Endothelial cell of umbilical vein (primary cell): Measurements from ENCODE around the gene PALB2. TPM values are rescaled to one million over a fixed set of nuclear protein-coding genes. Genes with fewer than 3 reads are reported as not detected.

ENCODE experiments used
- BruUV-seq: library from RNA; stranded (reverse); fragments of 400-500 nt; replicated peaks from 2 replicates; lab custom pipeline; 2021; lab: Mats Ljungman, UMichigan
- CTCF ChIA-PET: fragments of 300-600, 350-600 bp; sonication (Branson Sonifier 250); formaldehyde crosslinking; loops from one replicate; lab custom pipeline; 2021; ENCODE audit warnings: antibody characterized with exemption, inconsistent platforms; lab: Charles Lee
- POLR2A ChIA-PET: fragments of 300-600, 350-600 bp; sonication (Branson Sonifier 250); formaldehyde crosslinking; loops from one replicate; lab custom pipeline; 2021; ENCODE audit warnings: antibody characterized with exemption, inconsistent platforms; lab: Charles Lee
- DNase-seq: peaks from one replicate; pipeline ENCODE4 v3.0.0-alpha.2; 2011; ENCODE audit warnings: low read depth, low spot score
- FAIRE-seq: peaks from 2 replicates; lab custom pipeline; 2011; peaks lifted over from hg19 to GRCh38; lab: Jason Lieb, UNC
- H2AFZ ChIP-seq: 2 replicates; pipeline ENCODE4 v1.6.0; 2012; ENCODE audit warnings: low read depth, low read length, control low read depth, inconsistent platforms
- H3K27ac ChIP-seq: 2 replicates; pipeline ENCODE4 v1.5.1; 2011; ENCODE audit warnings: low read depth, mild to moderate bottlenecking, control low read depth, low read length, moderate library complexity; ENCODE audit not compliant: insufficient read depth
- H3K27me3 ChIP-seq, 2 experiments: 2 replicates each; pipeline versions ENCODE4 v1.6.0 to v1.6.1; 2011; ENCODE audit warnings: low read length in 2 of 2, mixed read lengths in 1 of 2; ENCODE audit not compliant: control insufficient read depth in 2 of 2, insufficient read depth in 2 of 2
- H3K36me3 ChIP-seq, 2 experiments: 2 replicates in 1 of 2; 3 replicates in 1 of 2; pipeline ENCODE4 v1.5.1; 2011; ENCODE audit warnings: low read length in 2 of 2, mild to moderate bottlenecking in 1 of 2, moderate library complexity in 1 of 2; ENCODE audit not compliant: control insufficient read depth in 2 of 2, insufficient read depth in 2 of 2; ENCODE audit errors: extremely low read depth in 1 of 2
- H3K4me1 ChIP-seq: 3 replicates; pipeline ENCODE4 v1.5.1; 2011; ENCODE audit warnings: mild to moderate bottlenecking, low read length; ENCODE audit not compliant: control insufficient read depth, insufficient read depth; ENCODE audit errors: extremely low read depth
- H3K4me2 ChIP-seq: 2 replicates; pipeline ENCODE4 v1.6.1; 2011; ENCODE audit warnings: low read length, control low read depth, mixed read lengths; ENCODE audit not compliant: insufficient read depth
- H3K4me3 ChIP-seq, 3 experiments: fragments of 200-600 bp in 1 of 3; sonication (generic), shearing (Covaris generic) in 1 of 3; replicated peaks in 1 of 3; 2 replicates each; pipeline ENCODE4 v1.5.1; 2011 to 2016; ENCODE audit warnings: control low read depth in 3 of 3, low read length in 3 of 3, mild to moderate bottlenecking in 2 of 3, inconsistent platforms in 1 of 3, low read depth in 1 of 3, moderate library complexity in 1 of 3; ENCODE audit not compliant: insufficient read depth in 1 of 3
- H3K79me2 ChIP-seq: 2 replicates; pipeline ENCODE4 v1.6.0; 2012; ENCODE audit warnings: low read length, inconsistent platforms; ENCODE audit not compliant: control insufficient read depth, insufficient read depth
- H3K9ac ChIP-seq: replicated peaks from 2 replicates; pipeline ENCODE3; 2011; ENCODE audit warnings: low read length, control low read depth; ENCODE audit not compliant: insufficient read depth; ENCODE audit errors: extremely low read depth
- H3K9me1 ChIP-seq: replicated peaks from 3 replicates; pipeline ENCODE4 v1.6.0; 2011; ENCODE audit warnings: mild to moderate bottlenecking, low read length; ENCODE audit not compliant: control insufficient read depth, insufficient read depth; ENCODE audit errors: extremely low read depth
- H3K9me3 ChIP-seq: replicated peaks from 2 replicates; pipeline ENCODE4 v1.5.1; 2012; ENCODE audit warnings: low read length, inconsistent platforms; ENCODE audit not compliant: control insufficient read depth, insufficient read depth
- H4K20me1 ChIP-seq: replicated peaks from 2 replicates; pipeline ENCODE3; 2011; ENCODE audit warnings: mild to moderate bottlenecking, low read length; ENCODE audit not compliant: control insufficient read depth, insufficient read depth; ENCODE audit errors: extremely low read depth
- EZH2 ChIP-seq: IDR thresholded peaks from 2 replicates; pipeline ENCODE4 v1.6.1; 2012; ENCODE audit warnings: borderline replicate concordance, low read depth, mild to moderate bottlenecking, moderate library complexity, low read length, inconsistent platforms; ENCODE audit not compliant: severe bottlenecking
- FOS ChIP-seq: IDR thresholded peaks from 2 replicates; pipeline ENCODE4 v1.6.1; 2011; ENCODE audit warnings: mild to moderate bottlenecking, low read length, moderate library complexity, borderline replicate concordance; ENCODE audit not compliant: insufficient read depth
- GATA2 ChIP-seq: IDR thresholded peaks from 2 replicates; pipeline ENCODE4 v1.7.0; 2011; ENCODE audit warnings: low read depth, mild to moderate bottlenecking, moderate library complexity, mixed read lengths, low read length; ENCODE audit not compliant: insufficient read length, insufficient read depth
- JUN ChIP-seq: IDR thresholded peaks from 2 replicates; pipeline ENCODE4 v1.6.1; 2011; ENCODE audit warnings: borderline replicate concordance, low read depth; ENCODE audit not compliant: insufficient read length, insufficient read depth
- MYC ChIP-seq: IDR thresholded peaks from one replicate; pipeline ENCODE4 v1.6.1; 2011; ENCODE audit warnings: mild to moderate bottlenecking, low read depth, low read length
- POLR2A ChIP-seq: IDR thresholded peaks from 2 replicates; pipeline ENCODE4 v1.6.1; 2012; ENCODE audit warnings: low read depth, mild to moderate bottlenecking, control low read depth, low read length
- POLR2AphosphoS5 ChIP-seq: IDR thresholded peaks from 2 replicates; pipeline ENCODE4 v1.6.1; 2012; ENCODE audit warnings: low read depth, mild to moderate bottlenecking, control low read depth, low read length, moderate library complexity; ENCODE audit not compliant: insufficient read depth
- dilution Hi-C: fragments of 300-500 bp; cut with MboI; formaldehyde crosslinking; loops from one replicate; pipeline ENCODE4 v1.15.0; 2019; ENCODE audit warnings: low sequenced_read_pairs; ENCODE audit not compliant: extremely low pct_ligation_motif_present
- intact Hi-C: fragments of 100-400 bp; cut with micrococcal nuclease; formaldehyde crosslinking; loops from one replicate; pipeline ENCODE4 v1.10.0; 2022
- polyA plus RNA-seq, 4 experiments: library from polyadenylated mRNA; depleted of rRNA in 3 of 4; stranded (reverse) in 3 of 4; unstranded in 1 of 4; fragments of >200 nt; gene quantifications; 2 replicates each; pipeline versions ENCODE4 v1.2.1 to v1.2.3, GENCODE V29; 2011 to 2012; ENCODE audit warnings: missing spikeins in 1 of 4
- total RNA-seq: library from RNA; stranded (reverse); gene quantifications from 2 replicates; pipeline ENCODE4 v1.2.3, GENCODE V29; 2021
- TF ChIP-seq, protein P1 (sequence below), 2 donors: IDR thresholded peaks; 1 replicate in 1 of 2; 2 replicates in 1 of 2; pipeline ENCODE4 v1.5.1; 2011; ENCODE audit warnings: low read length in 2 of 2, mild to moderate bottlenecking in 2 of 2, moderate library complexity in 2 of 2, control low read depth in 1 of 2, inconsistent platforms in 1 of 2, low read depth in 1 of 2; ENCODE audit not compliant: insufficient read depth in 1 of 2; ENCODE audit errors: extremely low read depth in 1 of 2

PALB2 gene
- total and polyA plus RNA-seq, 2 donors (not counting 3 experiments of a cell fraction or from before 2014, with no cell fraction given): 5.1 to 15.6 TPM

DNA sequence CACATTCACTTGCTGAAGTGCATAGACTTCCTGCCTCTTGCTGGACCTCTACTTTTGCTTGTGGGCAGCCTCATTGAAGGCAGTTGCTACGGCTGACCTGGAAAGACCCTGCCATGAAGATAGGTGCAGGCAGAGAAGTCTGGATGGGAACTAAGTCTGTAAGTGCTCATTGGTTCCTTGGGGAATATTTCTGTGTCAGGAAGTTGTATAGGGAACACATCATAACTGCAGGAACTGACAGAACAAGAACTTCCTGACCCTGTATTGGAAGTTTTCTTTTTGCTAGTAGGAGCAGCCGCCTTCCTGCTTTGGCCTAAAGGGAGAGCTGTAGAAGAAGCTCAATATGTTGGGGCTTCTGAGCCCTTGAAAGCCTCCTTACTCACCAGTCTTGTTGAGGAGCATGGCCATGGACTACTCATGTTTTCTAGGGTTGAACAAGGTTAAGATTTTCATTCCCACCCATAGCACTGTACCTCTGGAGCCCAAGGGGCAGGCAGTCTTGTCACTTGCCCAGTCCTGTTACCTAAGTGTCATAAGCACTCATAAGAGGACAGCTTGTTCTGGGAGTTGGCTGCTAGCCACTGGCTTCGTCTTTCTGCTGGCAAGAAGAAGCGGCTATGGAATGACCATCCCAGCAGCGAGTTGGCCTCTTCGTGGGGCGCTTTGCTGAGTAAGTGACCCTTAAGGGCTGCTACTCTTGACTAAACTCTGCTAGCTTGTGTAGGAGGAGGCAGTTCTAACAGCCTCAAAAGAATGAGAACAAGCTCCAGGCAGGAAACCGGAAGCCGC lies 76.3 kb downstream of the PALB2 start:
- H3K4me3 ChIP-seq: no peak overlapping the region

More for the DNA sequence above, 76.3 kb downstream of the PALB2 start:
- no peak overlapping the region for H3K27ac ChIP-seq
- no peaks in the 10 kb centered on the region for H3K27me3 ChIP-seq
- intact Hi-C loops: no loop called here
- dilution Hi-C loops: no loop called here
- H3K4me2 ChIP-seq: no peak overlapping the region
- H3K9me1 ChIP-seq: no peaks in the 10 kb centered on the region
- BruUV-seq: no TSS peak
- no peaks in the 10 kb centered on the region for H3K9me3 ChIP-seq
- no peaks in the 10 kb centered on the region for H3K4me1 ChIP-seq
- H4K20me1 ChIP-seq: no peaks in the 10 kb centered on the region
- no peak overlapping the region for H2AFZ ChIP-seq
- H3K9ac ChIP-seq: no peak overlapping the region
- TF ChIP-seq MYC (no peak), POLR2AphosphoS5 (no peak), POLR2A (no peak), FOS (no peak), GATA2 (no peak), JUN (no peak), EZH2 (no peak)
- TF ChIP-seq, protein P1, sequence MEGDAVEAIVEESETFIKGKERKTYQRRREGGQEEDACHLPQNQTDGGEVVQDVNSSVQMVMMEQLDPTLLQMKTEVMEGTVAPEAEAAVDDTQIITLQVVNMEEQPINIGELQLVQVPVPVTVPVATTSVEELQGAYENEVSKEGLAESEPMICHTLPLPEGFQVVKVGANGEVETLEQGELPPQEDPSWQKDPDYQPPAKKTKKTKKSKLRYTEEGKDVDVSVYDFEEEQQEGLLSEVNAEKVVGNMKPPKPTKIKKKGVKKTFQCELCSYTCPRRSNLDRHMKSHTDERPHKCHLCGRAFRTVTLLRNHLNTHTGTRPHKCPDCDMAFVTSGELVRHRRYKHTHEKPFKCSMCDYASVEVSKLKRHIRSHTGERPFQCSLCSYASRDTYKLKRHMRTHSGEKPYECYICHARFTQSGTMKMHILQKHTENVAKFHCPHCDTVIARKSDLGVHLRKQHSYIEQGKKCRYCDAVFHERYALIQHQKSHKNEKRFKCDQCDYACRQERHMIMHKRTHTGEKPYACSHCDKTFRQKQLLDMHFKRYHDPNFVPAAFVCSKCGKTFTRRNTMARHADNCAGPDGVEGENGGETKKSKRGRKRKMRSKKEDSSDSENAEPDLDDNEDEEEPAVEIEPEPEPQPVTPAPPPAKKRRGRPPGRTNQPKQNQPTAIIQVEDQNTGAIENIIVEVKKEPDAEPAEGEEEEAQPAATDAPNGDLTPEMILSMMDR (IDR thresholded peaks at IDR 0.05; ENCODE audit: extremely low read depth in 1 of 2, insufficient read depth in 1 of 2, low read depth in 1 of 2, low read length in 2 of 2): no peak
- FAIRE-seq (no peak), DNase-seq (no peak)
- ChIA-PET POLR2A (no interaction called here), CTCF (no interaction called here)
- H3K79me2 ChIP-seq: peaks cover 14% of the 10 kb centered on the region
- peaks cover 29 to 45% of the 10 kb centered on the region in 2 experiments for H3K36me3 ChIP-seq
